HG03039 (cell line): ENCODE results near the gene RGS9BP.
"Not testable (repeated sequence)": the region's sequence is repeated elsewhere in the genome, so short reads cannot be mapped to it uniquely, and the experiment has no call there.

Experiments used
- ATAC-seq: cut with Tn5 transposase; IDR thresholded peaks from one replicate; pipeline ENCODE4 v1.9.1; 2021; ENCODE audit warnings: mild to moderate bottlenecking, moderate library complexity; ENCODE audit not compliant: unreplicated experiment

The RGS9BP gene

GRCh38 chr19:32694851-32695250 lies 19.2 kb downstream of the RGS9BP start:
- not testable (repeated sequence) for ATAC-seq

GRCh38 chr19:32695506-32695905 lies 19.9 kb downstream of the RGS9BP start:
- ATAC-seq: not testable (repeated sequence)

- ATAC-seq: not testable (repeated sequence)
Observed at GRCh38 chr19:32696771-32697170, 21.1 kb downstream of the RGS9BP start.

GRCh38 chr19:32700129-32700528 lies 24.5 kb downstream of the RGS9BP start:
- not testable (repeated sequence) for ATAC-seq

GRCh38 chr19:32702010-32702409 lies 26.4 kb downstream of the RGS9BP start:
- no peak for ATAC-seq

GRCh38 chr19:32704006-32704405 lies 28.4 kb downstream of the RGS9BP start:
- not testable (repeated sequence) for ATAC-seq

GRCh38 chr19:32708457-32708856 lies 32.8 kb downstream of the RGS9BP start:
- no peak for ATAC-seq

GRCh38 chr19:32709032-32709431 lies 33.4 kb downstream of the RGS9BP start:
- no peak for ATAC-seq

GRCh38 chr19:32711747-32712146 lies 36.1 kb downstream of the RGS9BP start:
- ATAC-seq: no peak

- not testable (repeated sequence) for ATAC-seq
Observed at GRCh38 chr19:32716203-32716602, 40.6 kb downstream of the RGS9BP start.

- ATAC-seq: no peak
Observed at GRCh38 chr19:32717496-32717895, 41.8 kb downstream of the RGS9BP start.

- no peak for ATAC-seq
Observed at GRCh38 chr19:32718286-32718685, 42.6 kb downstream of the RGS9BP start.

- ATAC-seq: no peak
Observed at GRCh38 chr19:32719611-32720059, 44.0 kb downstream of the RGS9BP start, which contains the start of gene TDRD12. TSS of gene TDRD12 (plus strand) at chr19:32719767. CDS start at chr19:32720073, 306 bp downstream.

GRCh38 chr19:32720216-32720935 lies 44.7 kb downstream of the RGS9BP start:
- no peak for ATAC-seq

GRCh38 chr19:32720936-32721250 lies 45.2 kb downstream of the RGS9BP start:
- ATAC-seq: no peak
